Head of caudate nucleus (tissue), 42 donors: ENCODE results near the gene MTIF3.
A peak's percentile ranks its signal among the peaks of the same experiment; 100 is the strongest.

Experiments used
- DNase-seq, 42 donors: peaks; one replicate each; pipeline versions ENCODE4 v3.0.0 to v3.0.0-alpha.2; 2020 to 2021; ENCODE audit warnings: mixed read lengths in 7 of 42
- intact Hi-C: fragments of 100-400 bp; cut with DNase I; formaldehyde crosslinking; loops from one replicate; pipeline ENCODE4 v1.15.0; 2022

The MTIF3 gene

GRCh38 chr13:27463500-27463899 lies 13.1 kb upstream of the MTIF3 start:
- intact Hi-C loops: no loop called here
- no peak for DNase-seq

- peak in 2 of 42 donors; percentile 9 to 27 for DNase-seq
Measured at GRCh38 chr13:27461940-27462584, 11.7 kb upstream of the MTIF3 start.

GRCh38 chr13:27455331-27455855 lies 5.0 kb upstream of the MTIF3 start:
- DNase-seq: no peak
- intact Hi-C loops: loop anchor here (10.0 kb wide), 1 partner anchor 169 kb away; the partner anchor contains the start of genes LNX2 and POLR1D

More at GRCh38 chr13:27461940-27462584, 11.7 kb upstream of the MTIF3 start:
- intact Hi-C loops: no loop called here

- intact Hi-C loops: loop anchor here (10.0 kb wide), 1 partner anchor 174 kb away; the partner anchor contains the start of genes LNX2 and POLR1D
- peak in 38 of 42 donors; percentile 12 to 72 (median 46) for DNase-seq
Measured at GRCh38 chr13:27450921-27451471, 632 bp upstream of the MTIF3 start.

GRCh38 chr13:27449081-27449603 lies 1.2 kb downstream of the MTIF3 start:
- no peak for DNase-seq
- intact Hi-C loops: no loop called here

- DNase-seq: no peak
- intact Hi-C loops: no loop called here
Measured at GRCh38 chr13:27448308-27448707, 2.1 kb downstream of the MTIF3 start.

- peak in 1 of 42 donors; percentile 29 for DNase-seq
- intact Hi-C loops: no loop called here
Measured at GRCh38 chr13:27446986-27447583, 3.3 kb downstream of the MTIF3 start.

GRCh38 chr13:27442797-27443196 lies 7.6 kb downstream of the MTIF3 start:
- intact Hi-C loops: no loop called here
- no peak for DNase-seq

- intact Hi-C loops: no loop called here
- no peak for DNase-seq
Measured at GRCh38 chr13:27442071-27442647, 8.2 kb downstream of the MTIF3 start.

GRCh38 chr13:27440408-27440807 lies 10.0 kb downstream of the MTIF3 start:
- intact Hi-C loops: no loop called here
- DNase-seq: no peak

- intact Hi-C loops: no loop called here
- no peak for DNase-seq
Measured at GRCh38 chr13:27437126-27437525, 13.2 kb downstream of the MTIF3 start.

- peak in 1 of 42 donors; percentile 4 for DNase-seq
- intact Hi-C loops: no loop called here
Measured at GRCh38 chr13:27432611-27433210, 17.7 kb downstream of the MTIF3 start.

GRCh38 chr13:27432180-27432579 lies 18.2 kb downstream of the MTIF3 start:
- intact Hi-C loops: no loop called here
- peak in 1 of 42 donors; percentile 34 for DNase-seq

GRCh38 chr13:27428160-27428559 lies 22.2 kb downstream of the MTIF3 start:
- peak in 1 of 42 donors; percentile 14 for DNase-seq
- intact Hi-C loops: loop anchor here (10.0 kb wide), 2 partner anchors 53 to 197 kb away; partner anchors contain the start of genes LNX2 and POLR1D

GRCh38 chr13:27427641-27428040 lies 22.7 kb downstream of the MTIF3 start:
- peak in 1 of 42 donors; percentile 35 for DNase-seq
- intact Hi-C loops: loop anchor here (10.0 kb wide), 2 partner anchors 53 to 197 kb away; partner anchors contain the start of genes LNX2 and POLR1D

- DNase-seq: peak in 36 of 42 donors; percentile 17 to 78 (median 49)
- intact Hi-C loops: loop anchor here (10.0 kb wide), 2 partner anchors 51 to 199 kb away; partner anchors contain the start of genes LNX2 and POLR1D
Measured at GRCh38 chr13:27425918-27426630, 24.3 kb downstream of the MTIF3 start.

GRCh38 chr13:27425158-27425917 lies 25.0 kb downstream of the MTIF3 start:
- peak in 1 of 42 donors; percentile 32 for DNase-seq

More at GRCh38 chr13:27425158-27425917, 25.0 kb downstream of the MTIF3 start:
- intact Hi-C loops: loop anchor here (10.0 kb wide), 2 partner anchors 51 to 199 kb away; partner anchors contain the start of genes LNX2 and POLR1D
